Ascending aorta (tissue), 2 donors: ENCODE measurements around the gene FREM3. TPM values are rescaled to one million over a fixed set of nuclear protein-coding genes. Genes with fewer than 3 reads are reported as not detected.
A peak's percentile ranks its signal among the peaks of the same experiment; 100 is the strongest.

Experiments used
- DNase-seq, 2 donors: peaks; one replicate each; pipeline ENCODE4 v3.0.0-alpha.2; 2019; ENCODE audit warnings: low spot score in 2 of 2
- H3K27ac ChIP-seq, 2 donors: fragments of 200-600 bp; sonication (generic); one replicate each; pipeline ENCODE4 v1.5.1; 2016 to 2017; ENCODE audit warnings: mild to moderate bottlenecking in 1 of 2
- H3K27me3 ChIP-seq: fragments of 200-600 bp; sonication (generic); one replicate; pipeline ENCODE4 v1.5.1; 2017
- H3K36me3 ChIP-seq, 2 donors: fragments of 200-600 bp; sonication (generic); one replicate each; pipeline ENCODE4 v1.5.1; 2016
- H3K4me1 ChIP-seq, 2 donors: fragments of 200-600 bp; sonication (generic); one replicate each; pipeline ENCODE4 v1.5.1; 2016 to 2017; ENCODE audit warnings: mild to moderate bottlenecking in 1 of 2
- H3K4me3 ChIP-seq, 2 donors: fragments of 200-600 bp; sonication (generic); one replicate each; pipeline ENCODE4 v1.5.1; 2016 to 2017; ENCODE audit warnings: mild to moderate bottlenecking in 1 of 2
- H3K9me3 ChIP-seq, 2 donors: fragments of 200-600 bp; sonication (generic); one replicate each; pipeline ENCODE4 v1.5.1; 2016
- intact Hi-C: fragments of 100-400 bp; cut with DNase I; formaldehyde crosslinking; loops from one replicate; pipeline ENCODE4 v1.15.1; 2023
- total RNA-seq: library from RNA; depleted of rRNA; stranded (reverse); fragments of >200 nt; gene quantifications from one replicate; pipeline ENCODE4 v1.1.0, GENCODE V29; 2016
- TF ChIP-seq, protein P1 (sequence below), 3 experiments: fragments of 200-600 bp in 2 of 3; fragments of 450-650 bp in 1 of 3; sonication (generic) in 2 of 3; IDR thresholded peaks; one replicate each; pipeline ENCODE4 v1.5.1; 2016 to 2019; ENCODE audit warnings: antibody characterized with exemption in 3 of 3, mild to moderate bottlenecking in 1 of 3, moderate library complexity in 1 of 3

Gene FREM3
- total RNA-seq, 1 donor from 2014 or later = not detected

DNA sequence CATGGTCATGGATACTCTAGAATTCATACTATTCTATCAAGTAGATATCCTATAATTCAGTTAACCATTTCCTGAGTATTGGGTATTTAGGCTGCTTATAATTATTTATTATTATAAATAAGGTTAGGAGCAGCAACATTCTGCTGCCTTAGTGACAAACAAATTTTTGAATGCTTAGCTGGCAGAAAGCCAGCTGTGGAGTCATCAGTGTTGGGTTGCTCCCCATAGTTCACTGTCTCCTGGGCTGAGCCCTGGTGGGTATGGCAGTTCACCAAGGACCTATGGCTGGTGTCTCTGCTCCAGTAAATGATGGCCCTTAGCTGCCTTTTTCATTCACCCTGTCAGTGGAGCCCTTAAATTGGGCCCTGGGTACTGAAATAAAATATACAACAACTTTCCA, 125.1 kb downstream of the FREM3 start:
- H3K4me1 ChIP-seq = no peaks in the 10 kb centered on the region
- TF ChIP-seq, protein P1, sequence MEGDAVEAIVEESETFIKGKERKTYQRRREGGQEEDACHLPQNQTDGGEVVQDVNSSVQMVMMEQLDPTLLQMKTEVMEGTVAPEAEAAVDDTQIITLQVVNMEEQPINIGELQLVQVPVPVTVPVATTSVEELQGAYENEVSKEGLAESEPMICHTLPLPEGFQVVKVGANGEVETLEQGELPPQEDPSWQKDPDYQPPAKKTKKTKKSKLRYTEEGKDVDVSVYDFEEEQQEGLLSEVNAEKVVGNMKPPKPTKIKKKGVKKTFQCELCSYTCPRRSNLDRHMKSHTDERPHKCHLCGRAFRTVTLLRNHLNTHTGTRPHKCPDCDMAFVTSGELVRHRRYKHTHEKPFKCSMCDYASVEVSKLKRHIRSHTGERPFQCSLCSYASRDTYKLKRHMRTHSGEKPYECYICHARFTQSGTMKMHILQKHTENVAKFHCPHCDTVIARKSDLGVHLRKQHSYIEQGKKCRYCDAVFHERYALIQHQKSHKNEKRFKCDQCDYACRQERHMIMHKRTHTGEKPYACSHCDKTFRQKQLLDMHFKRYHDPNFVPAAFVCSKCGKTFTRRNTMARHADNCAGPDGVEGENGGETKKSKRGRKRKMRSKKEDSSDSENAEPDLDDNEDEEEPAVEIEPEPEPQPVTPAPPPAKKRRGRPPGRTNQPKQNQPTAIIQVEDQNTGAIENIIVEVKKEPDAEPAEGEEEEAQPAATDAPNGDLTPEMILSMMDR (IDR thresholded peaks at IDR 0.05) = no peak
- DNase-seq = no peak
- H3K27ac ChIP-seq = no peak overlapping the region
- intact Hi-C loops = no loop called here
- H3K4me3 ChIP-seq = no peak overlapping the region
- no peaks in the 10 kb centered on the region for H3K27me3 ChIP-seq
- H3K36me3 ChIP-seq = no peaks in the 10 kb centered on the region
- no peaks in the 10 kb centered on the region for H3K9me3 ChIP-seq

DNA sequence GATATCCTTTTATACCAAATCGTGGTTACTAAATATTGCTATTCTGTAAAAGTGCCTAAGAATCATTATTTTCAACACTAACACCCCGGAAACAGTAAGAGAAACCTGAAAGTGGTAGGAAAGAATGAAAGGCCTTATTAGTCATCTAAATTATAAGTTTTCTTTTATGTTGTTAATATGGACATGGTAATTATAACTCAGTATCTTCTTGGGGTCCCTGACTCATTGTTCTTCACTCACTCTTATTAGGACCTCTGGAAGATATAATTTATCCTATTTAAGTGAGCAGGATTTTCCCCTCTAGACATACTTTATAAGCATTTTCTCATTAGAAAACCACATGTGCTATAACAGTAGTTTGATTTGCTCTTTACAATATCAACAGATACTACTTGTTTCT, 136.0 kb downstream of the FREM3 start:
- no peaks in the 10 kb centered on the region for H3K36me3 ChIP-seq
- TF ChIP-seq, protein P1 (IDR thresholded peaks at IDR 0.05) = no peak
- H3K9me3 ChIP-seq = no peaks in the 10 kb centered on the region
- no peak overlapping the region for H3K27ac ChIP-seq
- H3K4me3 ChIP-seq = no peak overlapping the region
- no peaks in the 10 kb centered on the region for H3K4me1 ChIP-seq
- no peaks in the 10 kb centered on the region for H3K27me3 ChIP-seq
- DNase-seq = no peak
- intact Hi-C loops = no loop called here

DNA sequence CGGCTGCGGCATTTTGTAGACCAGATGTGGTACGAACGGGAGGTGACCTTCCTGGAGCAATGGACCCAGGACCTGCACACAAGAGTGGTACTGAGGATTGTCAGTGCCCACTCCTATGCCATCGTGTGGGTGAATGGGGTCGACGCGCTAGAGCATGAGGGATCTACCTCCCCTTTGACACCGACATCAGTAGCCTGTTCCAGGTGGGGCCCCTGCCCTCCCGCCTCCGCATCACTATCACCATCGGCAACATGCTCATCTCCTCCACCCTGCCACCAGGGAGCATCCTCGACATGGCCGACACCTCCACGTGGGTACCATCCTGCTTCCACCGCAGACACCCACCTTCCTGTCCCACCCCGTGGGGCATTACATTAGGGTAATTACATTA, 140.7 kb downstream of the FREM3 start:
- Histone ChIP-seq H3K4me3 (peak overlapping the region; percentile 73 to 76), H3K4me1 (no peaks in the 10 kb centered on the region), H3K9me3 (no peaks in the 10 kb centered on the region), H3K27ac (peak overlapping the region in 1 of 2 donors; percentile 31), H3K27me3 (no peaks in the 10 kb centered on the region), H3K36me3 (peaks cover 0 to under 1% of the 10 kb centered on the region in 2 donors)
- TF ChIP-seq, protein P1 (IDR thresholded peaks at IDR 0.05) = no peak
- intact Hi-C loops = loop anchor here (10.0 kb wide), 1 partner anchor 345 kb away; the partner anchor contains the start of gene GYPE
- no peak for DNase-seq

DNA sequence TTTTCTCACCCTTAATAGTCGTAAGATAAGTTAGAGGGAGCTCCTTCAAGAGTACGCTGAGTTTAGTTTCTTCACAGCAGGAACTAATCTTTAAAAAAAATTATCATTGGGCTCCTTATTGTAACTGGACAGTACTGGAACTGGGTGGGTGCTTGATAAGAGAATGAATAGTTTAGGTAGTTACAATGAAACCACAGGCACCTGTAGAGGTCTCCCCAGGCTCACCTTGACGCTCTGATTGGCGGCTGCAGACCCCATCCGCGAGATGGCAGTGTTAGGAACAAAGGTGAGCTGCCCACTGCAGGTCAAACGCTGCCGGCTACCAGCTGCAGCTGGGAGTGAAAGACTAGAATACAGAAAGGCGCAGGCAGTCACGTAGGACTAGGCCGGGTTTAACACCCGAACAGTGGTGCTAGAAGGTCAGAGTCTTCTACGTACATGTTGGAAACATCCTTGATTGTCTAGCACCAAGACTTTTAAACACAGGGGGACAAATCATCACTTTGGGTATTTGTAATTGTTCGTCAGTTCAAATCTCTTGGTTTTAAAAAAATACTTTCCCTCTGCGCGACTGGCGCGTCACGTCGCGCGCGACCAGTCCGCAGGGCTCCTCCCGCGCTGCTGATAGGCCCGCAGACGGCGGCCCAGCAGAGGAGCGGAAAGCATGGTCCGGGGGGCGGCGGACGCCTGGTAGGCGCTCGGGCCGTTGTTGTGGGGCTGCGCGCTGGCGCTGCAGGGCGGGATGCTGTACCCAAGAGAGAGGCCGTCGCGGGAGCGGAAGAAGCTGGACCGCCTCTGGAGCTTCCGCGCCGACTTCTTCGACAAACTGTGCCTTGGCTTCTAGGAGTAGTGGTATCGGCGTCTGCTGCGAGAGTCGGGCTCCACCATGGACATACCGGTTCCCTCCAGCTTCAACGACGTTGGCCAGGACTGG, 141.4 kb downstream of the FREM3 start:
- Histone ChIP-seq H3K9me3 (no peaks in the 10 kb centered on the region), H3K4me1 (no peaks in the 10 kb centered on the region), H3K4me3 (peak overlapping the region; percentile 73 to 76), H3K27me3 (no peaks in the 10 kb centered on the region), H3K36me3 (peaks cover 3 to 6% of the 10 kb centered on the region in 2 donors), H3K27ac (peak overlapping the region; percentile 31 to 60)
- peak in 1 of 2 donors; percentile 82 for DNase-seq
- intact Hi-C loops = loop anchor here (10.0 kb wide), 1 partner anchor 346 kb away; the partner anchor contains the start of gene GYPE
- TF ChIP-seq, protein P1 (IDR thresholded peaks at IDR 0.05) = peak; percentile 36 to 68 (median 50)

DNA sequence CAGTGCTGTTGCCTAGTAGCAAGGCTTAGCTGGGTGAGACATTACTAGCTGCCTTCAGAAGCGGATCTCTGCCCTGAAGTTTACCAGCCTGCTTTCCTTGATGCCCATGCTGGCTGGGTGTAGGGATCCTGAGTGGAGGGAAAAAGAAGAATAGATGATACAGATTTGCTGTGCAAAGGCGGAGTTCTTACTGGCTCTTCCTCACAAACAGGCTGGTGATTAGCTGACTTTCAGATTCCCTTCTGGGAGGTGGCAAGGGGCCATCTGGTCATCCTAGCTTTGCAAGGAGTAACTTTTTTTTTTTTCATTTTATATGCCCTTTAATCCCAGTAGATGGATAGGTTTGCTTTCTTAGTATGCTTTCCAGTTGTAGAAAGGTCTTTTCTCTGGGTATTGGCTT, 142.2 kb downstream of the FREM3 start:
- Histone ChIP-seq H3K4me1 (no peaks in the 10 kb centered on the region), H3K36me3 (peaks cover 3 to 14% of the 10 kb centered on the region in 2 donors), H3K27ac (peak overlapping the region in 1 of 2 donors; percentile 31), H3K4me3 (peak overlapping the region; percentile 73 to 76), H3K27me3 (no peaks in the 10 kb centered on the region), H3K9me3 (no peaks in the 10 kb centered on the region)
- DNase-seq = no peak
- TF ChIP-seq, protein P1 (IDR thresholded peaks at IDR 0.05) = no peak
- intact Hi-C loops = loop anchor here (10.0 kb wide), 1 partner anchor 347 kb away; the partner anchor contains the start of gene GYPE
